HG03066 (cell line): Measurements from ENCODE around the gene DUS2.
"Not testable (repeated sequence)": the region's sequence is repeated elsewhere in the genome, so short reads cannot be mapped to it uniquely, and the experiment has no call there.

ENCODE experiments used
- ATAC-seq: cut with Tn5 transposase; IDR thresholded peaks from one replicate; pipeline ENCODE4 v1.9.1; 2021; ENCODE audit warnings: low read depth; ENCODE audit not compliant: unreplicated experiment

Gene DUS2

GRCh38 chr16:67998231-67998778 lies 24.8 kb upstream of the DUS2 start:
- not testable (repeated sequence) for ATAC-seq

DNA sequence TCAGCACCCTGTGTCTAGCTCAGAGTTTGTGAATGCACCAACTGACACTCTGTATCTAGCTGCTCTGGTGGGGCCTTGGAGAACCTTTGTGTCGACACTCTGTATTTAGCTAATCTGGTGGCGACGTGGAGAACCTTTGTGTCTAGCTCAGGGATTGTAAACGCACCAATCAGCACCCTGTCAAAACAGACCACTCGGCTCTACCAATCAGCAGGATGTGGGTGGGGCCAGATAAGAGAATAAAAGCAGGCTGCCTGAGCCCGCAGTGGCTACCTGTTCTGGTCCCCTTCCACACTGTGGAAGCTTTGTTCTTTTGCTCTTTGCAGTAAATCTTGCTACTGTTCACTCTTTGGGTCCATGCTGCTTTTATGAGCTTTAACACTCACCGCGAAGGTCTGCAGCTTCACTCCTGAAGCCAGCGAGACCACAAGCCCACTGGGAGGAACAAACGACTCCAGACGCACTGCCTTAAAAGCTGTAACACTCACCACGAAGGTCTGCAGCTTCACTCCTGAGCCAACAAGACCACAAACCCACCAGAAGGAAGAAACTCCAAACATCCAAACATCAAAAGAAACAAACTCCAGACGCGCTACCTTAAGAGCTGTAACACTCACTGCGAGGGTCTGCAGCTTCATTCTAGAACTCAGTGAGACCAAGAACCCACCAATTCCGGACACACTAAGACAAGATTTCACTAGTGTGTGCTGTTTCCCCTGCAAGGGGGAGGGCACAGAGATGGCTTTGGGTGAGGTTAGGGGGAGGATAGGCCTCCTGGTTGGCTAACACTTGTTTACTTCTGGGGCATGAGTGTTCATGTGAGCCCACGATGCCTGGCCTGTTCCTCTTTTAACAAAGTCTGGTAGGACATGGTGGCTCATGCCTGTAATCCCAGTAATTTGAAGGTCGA lies 24.1 kb upstream of the DUS2 start, which contains the start of gene DPEP2:
DPEP2 (minus strand) TSS at position 706 of the 910 bp plus-strand sequence. CDS start 6,272 bp downstream, outside the sequence.
- ATAC-seq: not testable (repeated sequence)

DNA sequence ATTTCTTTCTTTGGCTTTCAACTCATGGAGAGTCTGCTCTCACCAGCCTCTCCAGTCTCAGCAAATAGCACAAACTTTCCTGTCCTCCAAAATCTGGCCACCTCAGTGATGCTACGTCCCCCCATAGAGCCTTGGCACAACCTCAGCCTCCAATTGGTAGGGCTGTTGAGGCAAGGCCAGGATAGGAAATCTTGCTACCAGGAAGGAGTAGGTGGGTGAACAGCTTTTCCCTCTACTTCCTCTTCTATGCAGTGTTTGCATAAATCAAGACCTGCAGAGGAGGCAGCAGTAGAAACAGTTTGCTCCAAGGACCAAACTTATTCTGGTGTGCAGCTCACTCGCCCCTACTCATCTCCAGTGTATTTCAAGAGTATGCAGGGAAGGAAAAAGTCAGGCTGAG lies 23.1 kb upstream of the DUS2 start:
- no peak for ATAC-seq

DNA sequence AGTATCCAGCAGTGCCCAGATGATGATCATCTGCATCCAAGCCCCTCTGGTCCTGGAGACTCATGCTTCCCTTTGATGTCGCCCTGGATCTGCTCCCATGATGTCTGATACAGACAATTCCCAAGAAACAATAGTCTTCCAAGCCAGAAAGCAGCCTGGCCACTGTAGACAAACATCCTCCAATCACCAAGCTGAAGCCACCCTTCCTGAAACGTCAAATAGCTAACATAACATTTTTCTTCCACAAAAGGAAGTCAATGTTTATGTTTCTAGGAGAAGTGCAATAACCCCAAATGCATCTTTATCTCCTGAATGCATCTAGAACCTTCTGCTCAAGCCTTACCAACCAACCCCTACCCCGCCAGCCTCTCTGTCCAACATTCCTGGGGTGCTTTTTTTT lies 22.6 kb upstream of the DUS2 start:
- ATAC-seq: no peak

GRCh38 chr16:68003031-68003430 lies 20.1 kb upstream of the DUS2 start:
- ATAC-seq: no peak

DNA sequence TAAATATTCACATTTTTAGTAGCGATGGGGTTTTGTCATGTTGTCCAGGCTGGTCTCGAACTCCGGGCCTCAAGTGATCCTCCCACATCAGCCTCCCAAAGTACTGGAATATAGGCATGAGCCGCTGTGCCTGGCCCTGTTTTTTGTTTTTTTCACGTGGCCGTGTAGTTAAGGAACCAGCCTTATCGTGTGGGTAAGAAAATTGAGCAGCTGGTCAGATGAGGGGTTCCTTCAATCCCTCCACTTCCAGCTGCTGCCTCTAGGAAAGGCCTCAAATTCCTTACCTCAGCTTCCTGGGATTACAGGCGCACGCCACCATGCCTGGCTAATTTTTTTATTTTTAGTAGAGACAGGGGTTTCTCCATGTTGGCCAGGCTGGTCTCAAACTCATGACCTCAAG lies 17.9 kb upstream of the DUS2 start:
- no peak for ATAC-seq

GRCh38 chr16:68005786-68006286 lies 17.2 kb upstream of the DUS2 start:
- ATAC-seq: no peak

- ATAC-seq: no peak
Measured at GRCh38 chr16:68009157-68009735, 13.8 kb upstream of the DUS2 start.

DNA sequence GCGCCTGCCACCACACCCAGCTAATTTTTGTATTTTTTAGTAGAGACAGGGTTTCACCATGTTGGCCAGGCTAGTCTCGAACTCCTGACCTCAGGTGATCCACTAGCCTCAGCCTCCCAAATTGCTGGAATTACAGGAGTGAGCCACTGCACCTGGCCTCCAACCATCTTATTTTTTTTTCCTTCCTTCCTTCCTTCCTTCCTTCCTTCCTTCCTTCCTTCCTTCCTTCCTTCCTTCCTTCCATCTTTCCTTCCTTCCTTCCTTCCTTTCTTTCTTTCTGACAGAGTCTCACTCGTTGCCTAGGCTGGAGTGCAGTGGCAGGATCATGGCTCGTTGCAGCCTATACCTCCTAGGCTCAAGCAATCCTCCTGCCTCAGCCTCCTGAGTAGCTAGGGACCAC lies 13.2 kb upstream of the DUS2 start:
- not testable (repeated sequence) for ATAC-seq

DNA sequence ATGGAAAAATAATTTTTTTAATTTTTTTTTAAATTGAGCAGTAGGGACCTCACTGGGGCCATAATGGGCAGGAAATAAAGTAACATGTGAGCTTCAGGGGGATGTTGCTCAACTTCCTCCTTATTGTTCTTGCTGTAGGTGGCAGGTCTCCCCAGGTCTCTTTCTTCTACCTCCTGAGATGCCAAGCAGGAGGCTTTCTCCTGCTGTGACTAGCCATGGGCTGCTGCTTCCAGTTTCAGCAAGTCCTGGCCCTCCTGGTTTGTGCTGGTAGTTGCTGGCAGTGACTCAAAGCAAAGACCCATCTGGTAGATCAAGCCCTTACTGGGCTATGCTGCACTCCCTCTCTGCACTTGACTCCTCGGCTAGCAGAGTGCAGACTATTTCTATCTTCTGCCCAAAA lies 9.6 kb upstream of the DUS2 start:
- ATAC-seq: no peak

DNA sequence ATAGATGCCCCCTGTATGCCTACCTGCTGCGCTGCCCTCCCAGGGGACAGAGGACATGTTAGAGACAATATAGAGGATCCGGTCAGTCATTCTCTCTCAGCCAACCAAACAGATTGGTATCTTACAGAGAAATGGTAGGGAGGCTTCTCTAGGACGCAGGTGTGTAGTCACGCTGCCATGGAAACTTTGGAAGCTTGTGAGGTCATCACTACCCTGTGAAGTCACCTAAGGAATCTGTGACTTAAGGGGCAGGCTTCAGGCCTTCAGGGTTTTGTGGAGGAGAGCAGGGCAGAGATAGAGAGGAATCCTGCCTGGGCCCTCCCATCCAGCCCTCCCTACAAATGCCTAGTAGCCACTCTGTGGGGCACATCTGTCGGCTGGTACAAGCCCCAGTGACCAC lies 7.4 kb upstream of the DUS2 start, which contains the start of gene DPEP2NB:
DPEP2NB (minus strand) TSS at position 231 of the 400 bp plus-strand sequence; CDS start at position 90, 141 bp downstream.
- ATAC-seq: no peak

- ATAC-seq: no peak
Measured at GRCh38 chr16:68019167-68019680, 3.9 kb upstream of the DUS2 start.

GRCh38 chr16:68021490-68021889 lies 1.6 kb upstream of the DUS2 start:
- ATAC-seq: no peak

GRCh38 chr16:68022278-68022727 lies 781 bp upstream of the DUS2 start:
- no peak for ATAC-seq

- ATAC-seq: no peak
Measured at GRCh38 chr16:68028996-68029395, 5.9 kb downstream of the DUS2 start.

GRCh38 chr16:68030108-68030507 lies 7.0 kb downstream of the DUS2 start:
- not testable (repeated sequence) for ATAC-seq

DNA sequence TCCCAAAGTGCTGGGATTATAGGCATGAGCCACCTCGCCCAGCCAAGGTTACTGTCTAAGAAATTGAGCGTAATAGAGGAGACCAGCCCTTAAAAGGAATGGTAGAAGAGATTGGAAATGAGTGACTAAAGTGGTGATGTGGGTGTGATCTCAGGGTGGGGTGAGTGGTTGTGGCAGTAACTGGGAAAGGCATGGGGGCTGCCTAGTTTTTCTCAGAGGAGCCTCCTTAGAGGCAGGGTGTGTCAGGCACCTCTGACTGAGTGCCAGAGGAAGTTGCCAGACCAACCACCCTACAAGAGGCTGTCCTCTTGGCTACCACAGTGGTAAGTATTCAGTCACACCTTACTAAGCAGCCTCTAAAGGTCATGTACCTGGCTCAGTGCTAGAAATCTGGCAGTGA lies 8.9 kb downstream of the DUS2 start:
- ATAC-seq: no peak

- no peak for ATAC-seq
Measured at GRCh38 chr16:68033101-68033500, 10.0 kb downstream of the DUS2 start.

DNA sequence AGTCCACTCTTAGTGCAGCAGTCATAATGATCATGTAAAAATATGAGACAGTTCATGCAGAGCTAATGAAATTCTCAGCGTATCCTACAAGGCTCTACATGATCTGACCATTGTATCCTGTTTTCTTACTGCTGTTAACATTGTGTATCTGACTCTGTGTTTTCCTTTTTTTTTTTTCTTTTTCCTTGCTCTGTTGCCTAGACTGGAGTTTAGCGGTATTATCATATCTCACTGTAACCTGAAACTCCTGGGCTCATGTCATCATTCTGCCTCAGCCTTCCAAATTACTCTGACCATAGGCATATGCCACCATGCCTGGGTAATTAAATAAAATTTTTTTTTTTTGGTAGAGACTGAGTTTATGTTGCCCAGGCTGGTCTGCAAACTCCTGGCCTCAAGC lies 12.1 kb downstream of the DUS2 start:
- no peak for ATAC-seq

- no peak for ATAC-seq
Measured at GRCh38 chr16:68037841-68038597, 14.9 kb downstream of the DUS2 start.
